ENCODE results near the gene ERH.

DNA sequence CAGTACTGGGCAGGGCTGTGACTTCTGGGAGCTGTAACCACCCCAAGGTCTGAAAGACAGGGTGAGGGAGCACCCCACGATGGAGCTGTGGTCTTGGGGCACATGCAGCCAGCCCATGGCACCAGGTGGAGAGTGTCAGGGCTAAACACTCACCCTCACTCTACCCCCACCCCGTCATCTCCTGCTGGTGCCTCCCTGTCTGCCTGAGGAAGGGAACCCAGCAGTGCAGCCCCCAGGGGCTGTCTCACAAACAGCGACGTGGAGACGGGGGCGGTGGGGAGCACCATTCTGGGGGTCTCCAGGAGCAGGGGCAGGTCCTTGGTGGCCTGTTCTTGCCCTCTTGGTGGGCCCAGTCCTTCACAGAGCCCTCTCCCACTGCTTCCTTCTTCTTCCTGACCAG lies 63.5 kb downstream of the ERH start:
- TF ChIP-seq, protein P1, sequence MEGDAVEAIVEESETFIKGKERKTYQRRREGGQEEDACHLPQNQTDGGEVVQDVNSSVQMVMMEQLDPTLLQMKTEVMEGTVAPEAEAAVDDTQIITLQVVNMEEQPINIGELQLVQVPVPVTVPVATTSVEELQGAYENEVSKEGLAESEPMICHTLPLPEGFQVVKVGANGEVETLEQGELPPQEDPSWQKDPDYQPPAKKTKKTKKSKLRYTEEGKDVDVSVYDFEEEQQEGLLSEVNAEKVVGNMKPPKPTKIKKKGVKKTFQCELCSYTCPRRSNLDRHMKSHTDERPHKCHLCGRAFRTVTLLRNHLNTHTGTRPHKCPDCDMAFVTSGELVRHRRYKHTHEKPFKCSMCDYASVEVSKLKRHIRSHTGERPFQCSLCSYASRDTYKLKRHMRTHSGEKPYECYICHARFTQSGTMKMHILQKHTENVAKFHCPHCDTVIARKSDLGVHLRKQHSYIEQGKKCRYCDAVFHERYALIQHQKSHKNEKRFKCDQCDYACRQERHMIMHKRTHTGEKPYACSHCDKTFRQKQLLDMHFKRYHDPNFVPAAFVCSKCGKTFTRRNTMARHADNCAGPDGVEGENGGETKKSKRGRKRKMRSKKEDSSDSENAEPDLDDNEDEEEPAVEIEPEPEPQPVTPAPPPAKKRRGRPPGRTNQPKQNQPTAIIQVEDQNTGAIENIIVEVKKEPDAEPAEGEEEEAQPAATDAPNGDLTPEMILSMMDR (IDR thresholded peaks at IDR 0.05; ENCODE audit: extremely low read depth in 1 of 2, insufficient read depth in 1 of 2, low read depth in 1 of 2, low read length in 2 of 2): no peak
- TF ChIP-seq POLR2AphosphoS5 (IDR thresholded peaks at IDR 0.05; ENCODE audit: insufficient read depth, low read depth, low read length) (no peak), POLR2A (IDR thresholded peaks at IDR 0.05; ENCODE audit: low read depth, low read length) (no peak), GATA2 (IDR thresholded peaks at IDR 0.05; ENCODE audit: insufficient read depth, insufficient read length, low read depth, low read length) (no peak), EZH2 (IDR thresholded peaks at IDR 0.05; ENCODE audit: borderline replicate concordance, low read depth, low read length, severe bottlenecking) (no peak), MYC (IDR thresholded peaks at IDR 0.05; ENCODE audit: low read depth, low read length) (no peak), JUN (IDR thresholded peaks at IDR 0.05; ENCODE audit: borderline replicate concordance, insufficient read depth, insufficient read length, low read depth) (no peak), FOS (IDR thresholded peaks at IDR 0.05; ENCODE audit: borderline replicate concordance, insufficient read depth, low read length) (no peak)
- TF ChIP-seq, protein P2, sequence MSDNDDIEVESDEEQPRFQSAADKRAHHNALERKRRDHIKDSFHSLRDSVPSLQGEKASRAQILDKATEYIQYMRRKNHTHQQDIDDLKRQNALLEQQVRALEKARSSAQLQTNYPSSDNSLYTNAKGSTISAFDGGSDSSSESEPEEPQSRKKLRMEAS (IDR thresholded peaks at IDR 0.05; ENCODE audit: insufficient read depth, insufficient read length): no peak
